ES-I3 (cell line): ENCODE measurements around the gene PCBP3.

ENCODE experiments used
- H3K36me3 ChIP-seq: 2 replicates; pipeline ENCODE4 v1.6.1; 2013; ENCODE audit warnings: mild to moderate bottlenecking, low read length, control low read depth, moderate library complexity; ENCODE audit not compliant: insufficient read depth
- H3K4me1 ChIP-seq: 2 replicates; pipeline ENCODE4 v1.6.1; 2013; ENCODE audit warnings: mild to moderate bottlenecking, control low read depth, low read length; ENCODE audit not compliant: insufficient read depth
- H3K9ac ChIP-seq: 2 replicates; pipeline ENCODE4 v1.6.1; 2013; ENCODE audit warnings: low read depth, mild to moderate bottlenecking, low read length, moderate library complexity
- H3K9me3 ChIP-seq: 2 replicates; pipeline ENCODE4 v1.6.1; 2013; ENCODE audit warnings: mild to moderate bottlenecking, low read length, moderate library complexity; ENCODE audit not compliant: control insufficient read depth, insufficient read depth

The PCBP3 gene

DNA sequence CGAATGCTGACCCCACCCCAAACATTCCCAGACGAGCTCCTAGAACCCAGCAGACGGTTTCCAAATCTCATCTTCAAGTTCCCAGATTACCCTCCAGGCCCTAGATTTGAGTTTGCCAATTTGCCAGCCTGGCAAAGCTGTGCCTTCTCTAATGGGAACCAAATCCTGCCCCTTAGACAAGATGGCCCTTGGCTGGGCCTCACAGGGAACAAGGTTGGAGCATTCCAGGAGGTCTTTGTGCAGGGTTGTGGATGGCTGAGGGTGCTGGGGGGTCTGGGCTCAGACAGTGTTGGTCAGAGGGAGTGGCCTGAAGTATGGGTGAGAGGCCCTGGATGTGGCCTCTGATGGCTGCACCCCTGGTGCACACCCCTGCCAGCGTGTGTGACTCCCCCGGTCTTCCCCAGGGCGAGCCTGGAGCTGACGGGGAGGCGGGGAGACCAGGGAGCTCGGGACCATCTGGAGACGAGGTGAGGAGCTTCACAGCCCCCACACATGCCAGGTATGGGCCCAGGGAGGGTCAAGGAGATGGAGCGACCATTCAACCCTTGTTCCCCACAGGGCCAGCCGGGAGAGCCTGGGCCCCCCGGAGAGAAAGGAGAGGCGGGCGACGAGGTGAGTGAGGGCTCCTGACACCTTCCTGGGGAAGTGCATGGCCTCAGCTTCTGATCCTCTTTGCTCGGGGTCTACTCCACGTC is 348.2 kb downstream of the PCBP3 start:
- no peaks in the 10 kb centered on the region; the same call in 1 of the 2 replicates for H3K36me3 ChIP-seq
- no peaks in the 10 kb centered on the region for H3K4me1 ChIP-seq
- no peak overlapping the region for H3K9ac ChIP-seq

More for the DNA sequence above, 348.2 kb downstream of the PCBP3 start:
- H3K9me3 ChIP-seq, result no peaks in the 10 kb centered on the region
